HEK293 (cell line): Measurements from ENCODE around the gene TGIF1.
A peak's percentile ranks its signal among the peaks of the same experiment; 100 is the strongest.

Experiments used
- CTCF ChIA-PET: fragments of 350-600 bp; formaldehyde crosslinking; extraction: SDS; loops from one replicate; lab custom pipeline; 2021; ENCODE audit warnings: antibody characterized with exemption; lab: Yijun Ruan, JAX
- POLR2A ChIA-PET: fragments of 300-600 bp; formaldehyde crosslinking; extraction: SDS; loops from one replicate; lab custom pipeline; 2020; ENCODE audit warnings: antibody characterized with exemption, inconsistent platforms; lab: Yijun Ruan, JAX
- H3K27ac ChIP-seq: fragments of 200-500 bp; sonication (Bioruptor generic); 2 replicates; pipeline ENCODE4 v1.5.1; 2014; ENCODE audit warnings: low read depth, low read length, control low read depth, inconsistent platforms; ENCODE audit errors: extremely low read depth
- H3K36me3 ChIP-seq, 2 experiments: fragments of 200-500 bp in 1 of 2; sonication (Bioruptor generic) in 1 of 2; 1 replicate in 1 of 2; 2 replicates in 1 of 2; pipeline ENCODE4 v1.5.1; 2014 to 2017; ENCODE audit warnings: inconsistent platforms in 2 of 2, low read length in 2 of 2; ENCODE audit not compliant: control insufficient read depth in 2 of 2, insufficient read depth in 1 of 2
- H3K4me1 ChIP-seq: fragments of 200-500 bp; sonication (Bioruptor generic); 2 replicates; pipeline ENCODE4 v1.5.1; 2014; ENCODE audit warnings: mild to moderate bottlenecking, low read length, inconsistent platforms; ENCODE audit not compliant: control insufficient read depth, insufficient read depth
- H3K4me3 ChIP-seq: 2 replicates; pipeline ENCODE4 v1.5.1; 2011; ENCODE audit warnings: low read depth, mild to moderate bottlenecking, control low read depth, low read length, moderate library complexity
- H3K9me3 ChIP-seq: fragments of 200-500 bp; sonication (Bioruptor generic); 2 replicates; pipeline ENCODE4 v1.5.1; 2014; ENCODE audit warnings: low read depth, low read length, inconsistent platforms; ENCODE audit not compliant: control insufficient read depth, insufficient read depth
- EGR2 ChIP-seq: fragments of 450-650 bp; formaldehyde crosslinking; IDR thresholded peaks from 2 replicates; pipeline ENCODE4 v1.5.1; 2016; ENCODE audit warnings: low read depth, missing biosample characterization, missing genetic modification characterization
- GLIS2 ChIP-seq: fragments of 450-650 bp; formaldehyde crosslinking; IDR thresholded peaks from 2 replicates; pipeline ENCODE4 v1.5.1; 2016; ENCODE audit warnings: missing biosample characterization, missing genetic modification characterization
- HOXC10 ChIP-seq: sonication (generic); formaldehyde crosslinking; IDR thresholded peaks from 2 replicates; pipeline ENCODE4 v1.8.1; 2023; ENCODE audit warnings: mild to moderate bottlenecking, missing genetic modification reagents
- HOXD13 ChIP-seq: sonication (generic); formaldehyde crosslinking; IDR thresholded peaks from 2 replicates; pipeline ENCODE4 v1.8.0; 2022; ENCODE audit warnings: missing genetic modification reagents, borderline replicate concordance
- KLF9 ChIP-seq: fragments of 450-650 bp; formaldehyde crosslinking; IDR thresholded peaks from 2 replicates; pipeline ENCODE4 v1.5.1; 2016; ENCODE audit warnings: missing biosample characterization, missing genetic modification characterization, low read depth
- PRDM4 ChIP-seq: fragments of 450-650 bp; formaldehyde crosslinking; IDR thresholded peaks from 2 replicates; pipeline ENCODE4 v1.5.1; 2017; ENCODE audit warnings: missing biosample characterization, missing genetic modification characterization
- SP3 ChIP-seq: fragments of 450-650 bp; formaldehyde crosslinking; IDR thresholded peaks from 2 replicates; pipeline ENCODE4 v1.5.1; 2016; ENCODE audit warnings: missing biosample characterization, missing genetic modification characterization
- YY1 ChIP-seq: fragments of 450-650 bp; formaldehyde crosslinking; IDR thresholded peaks from 2 replicates; pipeline ENCODE4 v1.5.1; 2018; ENCODE audit warnings: missing biosample characterization, missing genetic modification characterization
- YY2 ChIP-seq: fragments of 450-650 bp; formaldehyde crosslinking; IDR thresholded peaks from 2 replicates; pipeline ENCODE4 v1.5.1; 2016; ENCODE audit warnings: missing biosample characterization, missing genetic modification characterization
- ZFP41 ChIP-seq: fragments of 450-650 bp; formaldehyde crosslinking; IDR thresholded peaks from 2 replicates; pipeline ENCODE4 v1.5.1; 2016; ENCODE audit warnings: missing biosample characterization, missing genetic modification characterization, borderline replicate concordance
- ZNF155 ChIP-seq: fragments of 450-650 bp; formaldehyde crosslinking; IDR thresholded peaks from 2 replicates; pipeline ENCODE4 v1.5.1; 2016; ENCODE audit warnings: missing biosample characterization, missing genetic modification characterization
- ZNF184 ChIP-seq: fragments of 450-650 bp; IDR thresholded peaks from 2 replicates; pipeline ENCODE4 v1.5.1; 2018; ENCODE audit warnings: missing biosample characterization, mild to moderate bottlenecking, missing genetic modification characterization
- ZNF2 ChIP-seq: fragments of 450-650 bp; formaldehyde crosslinking; IDR thresholded peaks from 2 replicates; pipeline ENCODE4 v1.5.1; 2016; ENCODE audit warnings: missing biosample characterization, missing genetic modification characterization
- ZNF26 ChIP-seq: fragments of 450-650 bp; formaldehyde crosslinking; IDR thresholded peaks from 2 replicates; pipeline ENCODE4 v1.5.1; 2016; ENCODE audit warnings: missing biosample characterization, missing genetic modification characterization
- ZNF366 ChIP-seq: fragments of 450-650 bp; formaldehyde crosslinking; conservative IDR thresholded peaks from 2 replicates; pipeline ENCODE4 v1.5.1; 2016; ENCODE audit warnings: missing biosample characterization, missing genetic modification characterization
- ZNF423 ChIP-seq: fragments of 450-650 bp; formaldehyde crosslinking; IDR thresholded peaks from 2 replicates; pipeline ENCODE4 v1.5.1; 2016; ENCODE audit warnings: missing biosample characterization, missing genetic modification characterization
- ZNF426 ChIP-seq: fragments of 450-650 bp; formaldehyde crosslinking; IDR thresholded peaks from 2 replicates; pipeline ENCODE4 v1.5.1; 2017; ENCODE audit warnings: missing biosample characterization, missing genetic modification characterization, mild to moderate bottlenecking, inconsistent platforms, moderate library complexity
- ZNF501 ChIP-seq: fragments of 450-650 bp; formaldehyde crosslinking; IDR thresholded peaks from 2 replicates; pipeline ENCODE4 v1.5.1; 2016; ENCODE audit warnings: missing biosample characterization, missing genetic modification characterization
- ZNF529 ChIP-seq: fragments of 450-650 bp; formaldehyde crosslinking; IDR thresholded peaks from 2 replicates; pipeline ENCODE4 v1.5.1; 2017; ENCODE audit warnings: missing genetic modification characterization, missing biosample characterization; ENCODE audit not compliant: insufficient replicate concordance
- ZNF530 ChIP-seq: fragments of 450-650 bp; formaldehyde crosslinking; IDR thresholded peaks from 2 replicates; pipeline ENCODE4 v1.5.1; 2016; ENCODE audit warnings: low read depth, missing biosample characterization, missing genetic modification characterization
- ZNF624 ChIP-seq: fragments of 450-650 bp; formaldehyde crosslinking; IDR thresholded peaks from 2 replicates; pipeline ENCODE4 v1.5.1; 2017; ENCODE audit warnings: missing biosample characterization, missing genetic modification characterization
- ZNF626 ChIP-seq: fragments of 450-650 bp; sonication (Bioruptor Pico); formaldehyde crosslinking; IDR thresholded peaks from 2 replicates; pipeline ENCODE4 v1.5.1; 2018; ENCODE audit warnings: missing biosample characterization, missing genetic modification characterization, inconsistent platforms
- ZNF639 ChIP-seq: fragments of 450-650 bp; formaldehyde crosslinking; IDR thresholded peaks from 2 replicates; pipeline ENCODE4 v1.5.1; 2016; ENCODE audit warnings: missing biosample characterization, missing genetic modification characterization
- ZNF645 ChIP-seq: fragments of 450-650 bp; formaldehyde crosslinking; IDR thresholded peaks from 2 replicates; pipeline ENCODE4; 2016; ENCODE audit warnings: missing biosample characterization, missing genetic modification characterization
- ZNF654 ChIP-seq: fragments of 450-650 bp; formaldehyde crosslinking; IDR thresholded peaks from 2 replicates; pipeline ENCODE4 v1.5.1; 2016; ENCODE audit warnings: low read depth, missing biosample characterization, missing genetic modification characterization
- ZNF664 ChIP-seq: fragments of 450-650 bp; formaldehyde crosslinking; IDR thresholded peaks from 2 replicates; pipeline ENCODE4 v1.5.1; 2016; ENCODE audit warnings: missing biosample characterization, missing genetic modification characterization
- ZNF777 ChIP-seq: fragments of 450-650 bp; formaldehyde crosslinking; IDR thresholded peaks from 2 replicates; pipeline ENCODE4 v1.5.1; 2017; ENCODE audit warnings: missing biosample characterization, missing genetic modification characterization, borderline replicate concordance
- ZXDB ChIP-seq: fragments of 450-650 bp; formaldehyde crosslinking; IDR thresholded peaks from 2 replicates; pipeline ENCODE4 v1.5.1; 2016; ENCODE audit warnings: missing biosample characterization, missing genetic modification characterization

TGIF1 gene

GRCh38 chr18:3447068-3447894 is 2.7 kb upstream of the TGIF1 start (continued):
- TF ChIP-seq PRDM4 (0 out of 2 replicates have a peak, but pooled peaks have one; percentile 16), ZNF366 (tag by site-specific recombination) (0 out of 2 replicates have a peak, but pooled peaks have one; percentile 43), ZNF777 (tag by site-specific recombination) (no peak), ZNF626 (tag by site-specific recombination) (no peak), ZNF639 (tag by site-specific recombination) (no peak), ZNF501 (tag by site-specific recombination) (0 out of 2 replicates have a peak, but pooled peaks have one; percentile 9), YY1 (tag by site-specific recombination) (no peak), ZFP41 (tag by site-specific recombination) (no peak), ZNF645 (tag by site-specific recombination) (no peak), ZNF184 (tag by site-specific recombination) (no peak), HOXD13 (CRISPR knock-in tag) (no peak), ZNF664 (tag by site-specific recombination) (no peak)

- Histone ChIP-seq H3K36me3 (no peaks in the 10 kb centered on the region), H3K27ac (peak overlapping the region; percentile 98), H3K4me1 (peaks cover 5% of the 10 kb centered on the region), H3K4me3 (peak overlapping the region; percentile 56), H3K9me3 (no peaks in the 10 kb centered on the region)
- CTCF ChIA-PET, result interaction anchor here (0.6 to 3.4 kb wide), 10 partner anchors 36 to 218 kb away, joined by 3 to 18 read pairs (median 3); no protein-coding TSS in a partner anchor
- POLR2A ChIA-PET, result interaction anchor here (0.5 to 4.0 kb wide), 27 partner anchors 15 to 218 kb away, joined by 3 to 31 read pairs (median 5); partner anchors contain the start of gene MYL12A
- TF ChIP-seq SP3 (peak; percentile 94), ZNF530 (no peak), HOXC10 (CRISPR knock-in tag) (no peak), GLIS2 (tag by site-specific recombination) (peak; percentile 100), ZNF529 (tag by site-specific recombination) (no peak), ZNF155 (tag by site-specific recombination) (no peak), EGR2 (peak; percentile 86), ZXDB (tag by site-specific recombination) (peak; percentile 89), KLF9 (tag by site-specific recombination) (peak; percentile 30; the same call in 1 of the 2 replicates), ZNF2 (tag by site-specific recombination) (peak; percentile 75; the same call in 1 of the 2 replicates), ZNF654 (tag by site-specific recombination) (peak; percentile 21; the same call in 1 of the 2 replicates), ZNF423 (peak; percentile 30; the same call in 1 of the 2 replicates), ZNF26 (tag by site-specific recombination) (no peak), ZNF624 (tag by site-specific recombination) (no peak), ZNF426 (tag by site-specific recombination) (no peak), YY2 (tag by site-specific recombination) (no peak)
Observed at GRCh38 chr18:3447895-3448837, 1.8 kb upstream of the TGIF1 start.
